Measurements from ENCODE around the gene IMPDH1.

- no peak for TF ChIP-seq CTCF (IDR thresholded peaks at IDR 0.05; ENCODE audit: poor library complexity)
- TF ChIP-seq EZH2 (IDR thresholded peaks at IDR 0.05; ENCODE audit: borderline replicate concordance), result no peak
Measured at GRCh38 chr7:128447941-128448564, 38.3 kb upstream of the IMPDH1 start.
